Esophagus muscularis mucosa (tissue), 4 donors: ENCODE data around the gene CFHR5. TPM values are rescaled to one million over a fixed set of nuclear protein-coding genes. Genes with fewer than 3 reads are reported as not detected.
"Not testable (repeated sequence)": the region's sequence is repeated elsewhere in the genome, so short reads cannot be mapped to it uniquely, and the experiment has no call there.

Experiments
- DNase-seq: peaks from one replicate; pipeline ENCODE4 v3.0.0-alpha.2; 2017; ENCODE audit errors: extremely low spot score
- H3K27ac ChIP-seq, 4 donors: fragments of 200-600 bp; sonication (generic); replicated peaks in 1 of 4; 1 replicate in 3 of 4; 2 replicates in 1 of 4; pipeline ENCODE4 v1.5.1; 2016 to 2019; ENCODE audit warnings: mild to moderate bottlenecking in 1 of 4
- H3K27me3 ChIP-seq, 4 donors: fragments of 200-600 bp; sonication (generic); one replicate each; pipeline versions ENCODE4 v1.5.1 to v1.6.0; 2016 to 2019
- H3K36me3 ChIP-seq, 4 donors: fragments of 200-600 bp; sonication (generic); one replicate each; pipeline ENCODE4 v1.5.1; 2016 to 2019
- H3K4me1 ChIP-seq, 4 donors: fragments of 200-600 bp; sonication (generic); one replicate each; pipeline ENCODE4 v1.5.1; 2016 to 2019
- H3K4me3 ChIP-seq, 4 donors: fragments of 200-600 bp; sonication (generic); 1 replicate in 2 of 4; 2 replicates in 2 of 4; pipeline ENCODE4 v1.5.1; 2016 to 2019; ENCODE audit warnings: mild to moderate bottlenecking in 4 of 4, moderate library complexity in 1 of 4
- H3K9me3 ChIP-seq, 4 donors: fragments of 200-600 bp; sonication (generic); 1 replicate in 3 of 4; 2 replicates in 1 of 4; pipeline ENCODE4 v1.5.1; 2016 to 2019
- EP300 ChIP-seq: sonication (generic); formaldehyde crosslinking; IDR thresholded peaks from one replicate; pipeline ENCODE4 v1.6.1; 2017; ENCODE audit warnings: antibody characterized with exemption
- POLR2A ChIP-seq: fragments of 450-650 bp; IDR thresholded peaks from one replicate; pipeline ENCODE4 v1.6.1; 2017; ENCODE audit warnings: antibody characterized with exemption, moderate library complexity, mild to moderate bottlenecking, low read depth
- POLR2AphosphoS5 ChIP-seq, 2 donors: sonication (generic); formaldehyde crosslinking; IDR thresholded peaks; one replicate each; pipeline ENCODE4 v1.6.1; 2017; ENCODE audit warnings: antibody characterized with exemption in 2 of 2
- WGBS: methylation state at CpG from one replicate; pipeline ENCODE4 v1.1.5; 2018; 5-methylcytosine and 5-hydroxymethylcytosine counted together
- intact Hi-C: fragments of 100-400 bp; cut with DNase I; formaldehyde crosslinking; loops from one replicate; pipeline ENCODE4 v1.15.1; 2023
- total RNA-seq, 4 donors: library from RNA; depleted of rRNA; stranded (reverse); fragments of >200 nt; gene quantifications; one replicate each; pipeline versions ENCODE4 v1.1.0 to v1.2.1, GENCODE V29; 2016
- TF ChIP-seq, protein P1 (sequence below), 3 experiments: fragments of 200-600 bp in 2 of 3; fragments of 450-650 bp in 1 of 3; sonication (generic) in 2 of 3; IDR thresholded peaks; one replicate each; pipeline ENCODE4 v1.5.1; 2017 to 2019; ENCODE audit warnings: antibody characterized with exemption in 3 of 3, mild to moderate bottlenecking in 2 of 3, moderate library complexity in 1 of 3

CFHR5 gene
- total RNA-seq, 4 donors from 2014 or later, result not detected

DNA sequence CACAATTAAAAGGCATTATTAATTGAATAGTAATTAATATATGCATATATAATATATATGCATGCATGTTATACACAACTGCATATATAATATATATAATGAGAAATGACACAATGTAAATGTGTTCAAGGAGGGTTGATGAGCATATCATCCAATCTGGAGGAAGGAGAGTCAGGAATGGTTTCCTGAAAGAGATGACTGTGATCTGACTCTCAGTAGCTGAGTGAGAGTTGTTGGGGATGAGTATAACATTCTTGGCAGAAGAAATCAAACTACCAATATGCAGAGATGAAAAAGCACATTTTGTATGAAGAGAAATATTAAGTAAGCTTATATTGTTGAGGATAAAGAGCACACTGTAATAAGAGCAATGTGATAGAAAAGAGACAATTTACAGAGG, 52.4 kb downstream of the CFHR5 start:
- no peak for TF ChIP-seq POLR2A
- no peak for TF ChIP-seq POLR2AphosphoS5 (IDR thresholded peaks at IDR 0.05)
- TF ChIP-seq EP300, result no peak
- TF ChIP-seq, protein P1, sequence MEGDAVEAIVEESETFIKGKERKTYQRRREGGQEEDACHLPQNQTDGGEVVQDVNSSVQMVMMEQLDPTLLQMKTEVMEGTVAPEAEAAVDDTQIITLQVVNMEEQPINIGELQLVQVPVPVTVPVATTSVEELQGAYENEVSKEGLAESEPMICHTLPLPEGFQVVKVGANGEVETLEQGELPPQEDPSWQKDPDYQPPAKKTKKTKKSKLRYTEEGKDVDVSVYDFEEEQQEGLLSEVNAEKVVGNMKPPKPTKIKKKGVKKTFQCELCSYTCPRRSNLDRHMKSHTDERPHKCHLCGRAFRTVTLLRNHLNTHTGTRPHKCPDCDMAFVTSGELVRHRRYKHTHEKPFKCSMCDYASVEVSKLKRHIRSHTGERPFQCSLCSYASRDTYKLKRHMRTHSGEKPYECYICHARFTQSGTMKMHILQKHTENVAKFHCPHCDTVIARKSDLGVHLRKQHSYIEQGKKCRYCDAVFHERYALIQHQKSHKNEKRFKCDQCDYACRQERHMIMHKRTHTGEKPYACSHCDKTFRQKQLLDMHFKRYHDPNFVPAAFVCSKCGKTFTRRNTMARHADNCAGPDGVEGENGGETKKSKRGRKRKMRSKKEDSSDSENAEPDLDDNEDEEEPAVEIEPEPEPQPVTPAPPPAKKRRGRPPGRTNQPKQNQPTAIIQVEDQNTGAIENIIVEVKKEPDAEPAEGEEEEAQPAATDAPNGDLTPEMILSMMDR (IDR thresholded peaks at IDR 0.05), result no peak
- Histone ChIP-seq H3K27me3 (no peaks in the 10 kb centered on the region), H3K36me3 (no peaks in the 10 kb centered on the region), H3K4me3 (no peak overlapping the region), H3K27ac (no peak overlapping the region), H3K9me3 (no peaks in the 10 kb centered on the region), H3K4me1 (no peaks in the 10 kb centered on the region)
- no peak for DNase-seq
- intact Hi-C loops, result no loop called here

DNA sequence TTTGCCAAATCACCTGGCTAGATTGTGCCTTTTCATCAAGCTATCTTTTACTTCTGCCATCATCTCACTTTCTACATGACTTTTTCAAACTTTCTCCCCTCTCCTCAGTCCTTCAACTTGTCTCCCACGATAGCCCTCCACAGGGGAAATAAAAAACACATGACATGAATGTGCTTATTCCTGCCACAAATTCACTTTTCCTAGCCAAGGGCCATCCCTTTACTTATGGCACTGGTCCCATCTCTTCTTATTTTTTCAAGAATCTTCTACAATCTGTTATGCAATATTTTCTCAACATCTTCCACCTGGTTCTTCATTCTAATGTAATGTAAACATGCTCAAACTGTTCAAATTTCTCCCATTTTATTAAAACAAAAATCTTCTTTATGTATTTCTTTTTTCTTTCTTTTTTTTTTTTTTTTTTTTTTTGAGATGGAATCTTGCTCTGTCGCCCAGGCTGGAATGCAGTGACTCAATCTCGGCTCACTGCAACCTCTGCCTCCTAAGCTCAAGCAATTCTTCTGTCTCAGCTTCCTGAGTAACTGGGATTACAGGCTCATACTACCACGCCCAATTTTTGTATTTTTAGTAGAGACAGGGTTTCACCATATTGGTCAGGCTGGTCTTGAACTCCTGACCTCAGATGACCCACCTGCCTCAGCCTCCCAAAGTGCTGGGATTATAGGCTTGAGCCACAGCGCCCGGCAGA, 57.4 kb downstream of the CFHR5 start:
- H3K4me1 ChIP-seq, H3K9me3 ChIP-seq, H3K27me3 ChIP-seq, H3K27ac ChIP-seq, H3K4me3 ChIP-seq, intact Hi-C loops, DNase-seq, H3K36me3 ChIP-seq: not testable (repeated sequence)
- WGBS, result 82% methylated on average over 6 of the region's 6 CpGs

DNA sequence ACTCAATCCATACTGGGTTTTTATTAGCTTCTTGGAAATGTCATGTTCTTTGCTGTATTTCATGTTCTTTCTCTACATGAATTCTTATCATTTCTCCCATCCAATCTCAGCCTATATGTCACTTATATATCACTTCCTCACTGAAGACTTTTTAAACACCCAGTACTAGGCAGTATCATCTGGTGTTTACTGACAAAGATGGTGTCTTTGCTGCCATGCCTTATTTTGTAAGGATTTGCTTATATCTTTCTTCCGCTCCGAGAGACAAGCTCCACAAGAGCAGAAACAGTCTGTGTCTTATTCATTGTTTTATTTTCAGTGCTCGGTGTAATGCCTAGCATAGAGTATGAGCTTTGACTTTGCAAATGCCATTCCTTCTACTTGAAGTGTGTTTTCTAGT, 59.5 kb downstream of the CFHR5 start:
- no peaks in the 10 kb centered on the region for H3K27me3 ChIP-seq
- H3K36me3 ChIP-seq, result no peaks in the 10 kb centered on the region
- H3K4me3 ChIP-seq, result no peak overlapping the region
- no peaks in the 10 kb centered on the region for H3K4me1 ChIP-seq
- intact Hi-C loops, result no loop called here
- no peaks in the 10 kb centered on the region for H3K9me3 ChIP-seq
- WGBS, result 89% methylated on average over 3 of the region's 3 CpGs
- no peak overlapping the region for H3K27ac ChIP-seq
- TF ChIP-seq POLR2AphosphoS5 (IDR thresholded peaks at IDR 0.05) (no peak), EP300 (no peak), POLR2A (no peak)
- TF ChIP-seq, protein P1 (IDR thresholded peaks at IDR 0.05), result no peak
- no peak for DNase-seq

DNA sequence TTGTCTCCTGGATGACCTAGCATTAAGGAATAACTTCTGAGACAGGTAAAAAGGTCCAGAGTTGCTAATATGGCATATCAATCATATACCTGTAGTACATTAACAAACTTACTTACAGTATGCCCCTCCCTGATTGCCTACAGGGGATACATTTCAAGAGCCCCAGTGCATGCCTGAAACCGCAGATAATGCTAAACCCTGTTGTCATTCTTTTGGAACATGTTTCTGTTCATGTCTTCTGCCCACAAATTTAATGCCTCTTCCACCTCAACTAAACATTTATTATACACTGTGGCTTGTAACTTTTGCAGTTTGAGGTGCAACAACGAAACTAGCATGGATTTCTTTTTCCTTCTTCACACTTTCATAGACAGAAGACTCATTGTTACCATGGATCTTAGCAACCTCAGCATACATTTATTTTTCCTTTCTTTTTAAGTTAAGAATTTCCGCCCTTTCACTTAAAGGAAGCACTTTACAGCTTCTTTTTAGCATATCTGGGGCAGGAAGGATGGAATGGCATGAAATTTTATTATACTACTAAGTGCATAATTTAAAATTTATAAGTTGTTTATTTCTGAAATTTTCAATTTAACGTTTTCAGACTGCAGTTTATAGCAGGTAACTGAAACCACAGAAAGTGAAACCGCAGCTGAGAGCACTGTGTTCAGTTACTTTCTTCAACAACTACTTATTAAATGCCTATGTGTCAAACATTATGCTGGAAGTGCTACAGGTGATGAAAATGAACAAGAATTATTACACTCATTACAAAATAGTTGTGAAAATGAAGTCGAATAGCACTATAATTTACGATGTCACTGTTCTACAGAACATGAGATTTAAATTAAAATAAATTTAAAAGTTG, 64.4 kb downstream of the CFHR5 start:
- TF ChIP-seq POLR2A (no peak), POLR2AphosphoS5 (IDR thresholded peaks at IDR 0.05) (no peak), EP300 (no peak)
- TF ChIP-seq, protein P1 (IDR thresholded peaks at IDR 0.05), result no peak
- 80% methylated on average over 7 of the region's 7 CpGs for WGBS
- intact Hi-C loops, result no loop called here
- Histone ChIP-seq H3K36me3 (no peaks in the 10 kb centered on the region), H3K9me3 (no peaks in the 10 kb centered on the region), H3K27ac (no peak overlapping the region), H3K27me3 (no peaks in the 10 kb centered on the region), H3K4me1 (no peaks in the 10 kb centered on the region), H3K4me3 (no peak overlapping the region)
- no peak for DNase-seq

DNA sequence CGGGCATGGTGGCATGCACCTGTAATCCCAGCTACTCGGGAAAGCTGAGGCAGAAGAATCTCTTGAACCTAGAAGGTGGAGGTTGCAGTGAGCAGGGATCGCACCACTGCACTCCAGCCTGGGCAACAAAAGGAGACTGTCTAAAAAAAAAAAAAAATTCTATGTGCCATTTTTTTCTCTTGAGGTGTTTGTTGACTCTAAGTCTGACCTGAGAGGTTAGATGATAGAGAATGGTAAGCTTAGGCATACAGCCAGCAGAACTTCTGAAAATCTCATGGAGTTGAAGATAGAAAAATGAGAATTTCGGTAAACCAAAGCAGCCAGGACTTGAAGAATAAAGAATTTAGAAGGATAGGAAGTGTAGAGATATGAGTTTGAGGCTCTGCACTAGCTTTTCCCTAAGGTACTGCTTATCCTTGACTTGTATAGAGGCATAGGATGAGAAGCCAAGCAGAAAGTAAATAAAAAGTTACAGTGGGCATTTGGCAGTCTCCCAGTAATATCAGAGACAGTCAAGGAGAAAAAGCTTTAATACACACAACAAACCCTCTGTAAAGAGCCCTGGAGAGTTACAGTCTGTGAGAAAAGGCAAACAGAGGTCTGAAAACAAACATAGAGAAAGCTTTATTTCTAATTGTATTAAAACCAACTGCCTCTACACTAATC, 65.5 kb downstream of the CFHR5 start:
- TF ChIP-seq POLR2AphosphoS5 (IDR thresholded peaks at IDR 0.05), result no peak
- TF ChIP-seq, protein P1 (IDR thresholded peaks at IDR 0.05), result no peak
- TF ChIP-seq EP300, result no peak
- TF ChIP-seq POLR2A, result no peak
- H3K4me1 ChIP-seq, result no peaks in the 10 kb centered on the region
- DNase-seq, result no peak
- no peaks in the 10 kb centered on the region for H3K9me3 ChIP-seq
- H3K4me3 ChIP-seq, result no peak overlapping the region
- no peaks in the 10 kb centered on the region for H3K27me3 ChIP-seq
- H3K27ac ChIP-seq, result no peak overlapping the region
- intact Hi-C loops, result no loop called here
- WGBS, result 89% methylated on average over 4 of the region's 4 CpGs
- no peaks in the 10 kb centered on the region for H3K36me3 ChIP-seq
